ENCODE data around the gene MEPCE.
"Not testable (repeated sequence)": the region's sequence is repeated elsewhere in the genome, so short reads cannot be mapped to it uniquely, and the experiment has no call there.

Gene MEPCE

DNA sequence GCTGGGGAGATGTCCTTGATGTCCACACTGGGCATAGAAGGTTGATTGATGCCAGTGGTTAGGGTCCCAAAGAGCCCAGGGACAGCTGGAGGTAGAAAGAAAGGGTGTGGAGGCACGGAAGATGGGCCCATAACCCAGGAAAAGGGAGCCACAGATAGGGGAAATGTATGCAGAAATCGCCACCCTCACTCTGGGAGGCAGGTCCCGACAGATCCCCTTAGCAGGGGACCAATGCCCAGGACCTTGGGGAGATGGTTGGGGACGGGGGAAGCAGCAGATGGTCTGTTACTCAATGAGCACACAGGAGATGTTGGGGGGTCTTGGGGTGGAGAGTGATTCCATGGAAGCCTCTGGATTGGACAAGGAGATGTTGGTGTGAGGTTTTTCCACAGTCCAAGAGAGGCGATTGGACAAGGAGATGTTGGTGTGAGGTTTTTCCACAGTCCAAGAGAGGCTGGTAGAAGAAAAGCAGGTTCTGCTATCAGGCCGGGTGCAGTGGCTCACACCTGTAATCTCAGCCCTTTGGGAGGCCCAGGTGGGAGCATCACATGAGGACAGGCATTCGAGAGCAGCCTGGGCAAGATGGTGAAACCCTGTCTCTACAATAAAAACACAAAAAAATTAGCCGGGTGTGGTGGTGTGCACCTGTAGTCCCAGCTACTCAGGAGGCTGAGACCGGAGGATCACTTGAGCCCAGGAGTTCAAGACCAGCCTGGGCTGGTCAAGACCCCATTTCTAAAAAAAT, 13.6 kb downstream of the MEPCE start:
- ChIA-PET CTCF (interaction anchor here (1.2 to 4.1 kb wide), 4 partner anchors 12 to 121 kb away, joined by 3 to 22 read pairs (median 10); no protein-coding TSS in a partner anchor), POLR2A (interaction anchor here (3.8 kb wide), 1 partner anchor 14 kb away, joined by 19 read pairs; the partner anchor contains the start of genes MEPCE and ZCWPW1)
- no peak for DNase-seq (ENCODE audit: low read depth, low spot score)
- TF ChIP-seq, protein P1, sequence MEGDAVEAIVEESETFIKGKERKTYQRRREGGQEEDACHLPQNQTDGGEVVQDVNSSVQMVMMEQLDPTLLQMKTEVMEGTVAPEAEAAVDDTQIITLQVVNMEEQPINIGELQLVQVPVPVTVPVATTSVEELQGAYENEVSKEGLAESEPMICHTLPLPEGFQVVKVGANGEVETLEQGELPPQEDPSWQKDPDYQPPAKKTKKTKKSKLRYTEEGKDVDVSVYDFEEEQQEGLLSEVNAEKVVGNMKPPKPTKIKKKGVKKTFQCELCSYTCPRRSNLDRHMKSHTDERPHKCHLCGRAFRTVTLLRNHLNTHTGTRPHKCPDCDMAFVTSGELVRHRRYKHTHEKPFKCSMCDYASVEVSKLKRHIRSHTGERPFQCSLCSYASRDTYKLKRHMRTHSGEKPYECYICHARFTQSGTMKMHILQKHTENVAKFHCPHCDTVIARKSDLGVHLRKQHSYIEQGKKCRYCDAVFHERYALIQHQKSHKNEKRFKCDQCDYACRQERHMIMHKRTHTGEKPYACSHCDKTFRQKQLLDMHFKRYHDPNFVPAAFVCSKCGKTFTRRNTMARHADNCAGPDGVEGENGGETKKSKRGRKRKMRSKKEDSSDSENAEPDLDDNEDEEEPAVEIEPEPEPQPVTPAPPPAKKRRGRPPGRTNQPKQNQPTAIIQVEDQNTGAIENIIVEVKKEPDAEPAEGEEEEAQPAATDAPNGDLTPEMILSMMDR (IDR thresholded peaks at IDR 0.05; ENCODE audit: insufficient read depth, low read length, missing control alignments), result no peak
- H3K4me3 ChIP-seq (ENCODE audit: low read depth, low read length), result no peak overlapping the region

DNA sequence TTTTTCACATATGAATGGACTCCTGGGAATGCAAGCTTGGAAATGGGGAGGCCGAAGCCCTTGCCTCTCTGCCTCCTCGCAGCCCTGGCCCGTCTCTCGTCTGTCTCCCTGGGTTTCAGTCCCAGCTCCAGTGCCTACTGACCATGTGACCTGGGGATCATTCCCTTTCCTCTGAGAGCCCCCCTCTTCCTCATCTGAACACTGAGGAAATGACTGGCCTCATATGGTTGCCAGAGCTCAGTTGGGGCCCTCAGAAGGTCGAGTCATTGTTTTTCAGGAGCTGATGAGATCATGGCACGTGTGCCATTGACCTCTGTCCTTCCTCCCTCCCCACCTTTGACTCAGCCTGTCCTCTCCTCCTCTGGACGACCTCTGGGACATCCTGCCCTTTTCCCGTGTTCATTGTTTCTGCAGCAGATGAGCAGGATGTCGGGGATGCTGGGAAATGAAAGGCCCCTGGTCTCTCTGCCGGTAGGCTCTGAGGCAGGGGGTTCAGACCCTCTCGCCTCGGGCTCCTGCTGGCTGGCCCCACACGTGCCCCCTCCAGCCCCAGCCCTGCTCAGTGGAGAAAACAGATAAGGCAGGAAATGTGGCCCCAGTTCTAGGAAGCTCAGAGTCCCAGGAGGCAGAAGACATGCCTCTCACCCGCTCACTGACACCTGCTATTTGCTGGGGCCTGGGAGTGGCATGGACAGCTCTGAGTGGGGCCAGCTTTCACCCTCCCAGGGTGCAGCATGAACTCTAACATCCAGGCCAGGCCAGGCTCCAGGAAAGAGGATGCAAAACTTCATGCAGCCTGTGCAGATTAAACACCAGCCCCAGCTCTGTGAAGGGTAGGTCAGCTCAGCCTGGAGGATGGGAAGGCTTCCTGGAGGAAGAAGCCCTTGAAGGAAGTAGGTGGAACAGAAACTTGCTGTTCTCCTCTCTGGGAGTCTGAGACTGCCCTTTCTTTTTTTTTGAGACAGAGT, 15.0 kb downstream of the MEPCE start:
- ChIA-PET POLR2A (interaction anchor here (1.1 to 3.8 kb wide), 2 partner anchors 15 to 20 kb away, joined by 4 to 19 read pairs; partner anchors contain the start of genes MEPCE and ZCWPW1), CTCF (interaction anchor here (0.6 to 4.1 kb wide), 10 partner anchors 9 to 120 kb away, joined by 3 to 22 read pairs (median 6); no protein-coding TSS in a partner anchor)
- DNase-seq (ENCODE audit: low read depth, low spot score), result no peak

DNA sequence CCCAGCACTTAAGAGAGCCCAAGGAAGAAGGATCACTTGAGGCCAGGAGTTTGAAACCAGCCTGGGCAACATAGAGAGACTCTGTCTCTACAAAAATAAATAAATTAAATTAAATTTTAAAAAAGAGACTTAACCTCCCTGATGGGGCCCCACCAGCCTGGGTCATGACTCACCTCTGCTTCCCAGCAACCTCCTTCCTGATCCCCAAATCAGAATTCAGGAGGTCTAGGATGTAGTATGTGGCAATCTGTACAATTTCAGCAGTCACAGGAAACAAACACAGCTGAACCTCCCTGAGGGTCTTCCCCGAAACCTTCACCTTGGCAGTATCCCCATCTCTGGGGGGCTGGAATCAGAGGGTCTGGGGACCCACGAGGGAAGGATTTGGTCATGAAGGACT, 16.4 kb downstream of the MEPCE start:
- no peak for DNase-seq (ENCODE audit: low read depth, low spot score)
- TF ChIP-seq, protein P1 (IDR thresholded peaks at IDR 0.05; ENCODE audit: insufficient read depth, low read length, missing control alignments), result no peak
- CTCF ChIA-PET, result interaction anchor here (1.2 to 4.1 kb wide), 4 partner anchors 9 to 114 kb away, joined by 4 to 22 read pairs (median 14); no protein-coding TSS in a partner anchor
- no peak overlapping the region for H3K4me3 ChIP-seq (ENCODE audit: low read depth, low read length)
- POLR2A ChIA-PET, result interaction anchor here (3.8 kb wide), 1 partner anchor 17 kb away, joined by 19 read pairs; the partner anchor contains the start of genes MEPCE and ZCWPW1

More for the DNA sequence above, 15.0 kb downstream of the MEPCE start:
- no peak overlapping the region for H3K4me3 ChIP-seq (ENCODE audit: low read depth, low read length)
- TF ChIP-seq, protein P1 (IDR thresholded peaks at IDR 0.05; ENCODE audit: insufficient read depth, low read length, missing control alignments), result no peak

DNA sequence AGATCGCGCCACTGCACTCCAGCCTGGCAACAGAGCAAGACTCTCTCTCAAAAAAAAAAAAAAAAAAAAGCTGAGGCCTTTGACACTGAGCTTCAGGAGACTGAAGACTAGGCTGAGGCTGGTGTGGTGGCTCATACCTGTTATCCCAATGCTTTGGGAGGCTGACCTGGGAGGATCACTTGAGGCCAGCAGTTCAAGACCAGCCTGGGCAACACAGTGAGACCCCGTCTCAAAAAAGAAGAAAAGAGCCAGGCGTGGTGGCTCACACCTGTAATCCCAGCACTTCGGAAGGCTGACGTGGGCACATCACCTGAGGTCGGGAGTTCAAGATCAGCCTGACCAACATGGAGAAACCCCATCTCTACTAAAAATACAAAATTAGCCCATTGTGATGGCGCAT, 17.7 kb downstream of the MEPCE start:
- DNase-seq (ENCODE audit: low read depth, low spot score); H3K4me3 ChIP-seq (ENCODE audit: low read depth, low read length); POLR2A ChIA-PET: not testable (repeated sequence)
- CTCF ChIA-PET, result interaction anchor here (0.8 to 4.1 kb wide), 3 partner anchors 22 to 244 kb away, joined by 3 to 22 read pairs (median 13); no protein-coding TSS in a partner anchor

DNA sequence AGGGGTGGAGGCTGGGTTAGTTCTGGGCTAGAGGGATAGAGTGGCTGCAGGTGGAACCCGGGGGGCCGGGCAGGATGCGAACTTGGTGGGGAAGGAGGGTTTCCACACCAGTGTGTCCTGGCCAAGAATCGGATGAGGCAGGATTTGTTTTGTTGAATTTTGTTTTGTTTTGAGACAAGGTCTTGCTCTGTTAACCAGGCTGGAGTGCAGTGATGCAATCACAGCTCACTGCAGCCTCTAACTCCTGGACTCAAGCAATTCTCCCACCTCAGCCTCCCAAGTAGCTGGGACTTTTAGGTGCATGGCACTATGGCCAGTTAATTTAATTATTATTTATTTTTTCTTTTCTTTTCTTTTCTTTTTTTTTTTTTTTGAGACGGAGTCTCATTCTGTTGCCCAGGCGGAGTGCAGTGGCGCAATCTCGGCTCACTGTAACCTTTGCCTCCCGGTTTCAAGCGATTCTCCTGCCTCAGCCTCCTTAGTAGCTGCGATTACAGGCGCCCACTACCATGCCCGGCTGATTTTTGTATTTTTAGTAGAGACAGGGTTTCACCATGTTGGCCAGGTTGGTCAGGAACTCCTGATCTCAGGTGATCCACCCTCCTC, 19.7 kb downstream of the MEPCE start:
- no peak for DNase-seq (ENCODE audit: low read depth, low spot score)
- TF ChIP-seq, protein P1 (IDR thresholded peaks at IDR 0.05; ENCODE audit: insufficient read depth, low read length, missing control alignments), result no peak
- CTCF ChIA-PET, result interaction anchor here (1.0 to 3.6 kb wide), 8 partner anchors 9 to 114 kb away, joined by 4 to 21 read pairs (median 11); no protein-coding TSS in a partner anchor
- POLR2A ChIA-PET, result interaction anchor here (1.3 kb wide), 1 partner anchor 20 kb away, joined by 5 read pairs; the partner anchor contains the start of gene MEPCE
- no peak overlapping the region for H3K4me3 ChIP-seq (ENCODE audit: low read depth, low read length)

DNA sequence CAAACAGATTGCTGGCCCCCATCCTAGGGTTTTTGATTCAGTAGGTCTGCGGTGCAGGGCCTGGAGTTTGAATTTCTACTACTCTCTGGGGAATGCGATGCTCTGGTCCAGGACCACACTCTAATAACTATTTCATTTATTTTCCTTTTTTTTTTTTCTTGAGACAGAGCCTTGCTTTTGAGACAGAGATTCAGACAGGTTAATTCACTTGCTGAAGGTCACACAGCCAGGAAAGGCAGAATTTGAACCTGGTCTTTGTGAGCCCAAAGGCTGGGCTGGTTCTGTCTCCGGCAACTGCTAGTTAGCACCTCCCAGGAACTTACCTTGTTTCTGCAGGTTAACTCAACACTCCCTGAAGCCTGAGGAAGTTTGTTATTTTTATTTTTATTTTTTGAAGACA, 22.9 kb downstream of the MEPCE start:
- ChIA-PET CTCF (interaction anchor here (1.0 to 3.6 kb wide), 3 partner anchors 8 to 16 kb away, joined by 3 to 15 read pairs (median 4); partner anchors contain the start of gene SPACDR), POLR2A (no interaction called here)
- H3K4me3 ChIP-seq (ENCODE audit: low read depth, low read length), result no peak overlapping the region
- no peak for DNase-seq (ENCODE audit: low read depth, low spot score)
- TF ChIP-seq, protein P1 (IDR thresholded peaks at IDR 0.05; ENCODE audit: insufficient read depth, low read length, missing control alignments), result no peak

DNA sequence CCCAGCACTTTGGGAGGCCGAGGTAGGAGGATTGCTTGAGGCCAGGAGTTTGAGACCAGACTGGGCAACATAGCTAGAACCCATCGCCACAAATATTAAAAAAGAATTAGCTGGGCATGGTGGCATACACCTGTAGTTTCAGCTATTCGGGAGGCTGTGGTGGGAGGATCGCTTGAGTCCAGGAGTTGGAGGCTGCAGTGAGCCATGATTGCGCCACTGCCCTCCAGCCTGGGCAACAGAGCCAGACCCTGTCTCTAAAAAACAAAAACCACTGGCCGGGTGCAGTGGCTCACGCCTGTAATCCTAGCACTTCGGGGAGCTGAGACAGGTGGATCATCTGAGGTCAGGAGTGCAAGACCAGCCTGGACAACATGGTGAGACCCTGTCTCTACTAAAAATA, 24.2 kb downstream of the MEPCE start:
- DNase-seq (ENCODE audit: low read depth, low spot score); H3K4me3 ChIP-seq (ENCODE audit: low read depth, low read length); POLR2A ChIA-PET: not testable (repeated sequence)
- CTCF ChIA-PET, result interaction anchor here (0.9 to 4.1 kb wide), 8 partner anchors 9 to 135 kb away, joined by 3 to 28 read pairs (median 4); partner anchors contain the start of gene SPACDR

Data from AG04449 (cell line).